GM18505 (cell line): ENCODE measurements around the gene VPS35L.
"Not testable (repeated sequence)": the region's sequence is repeated elsewhere in the genome, so short reads cannot be mapped to it uniquely, and the experiment has no call there.

Experiments
- ATAC-seq: cut with Tn5 transposase; IDR thresholded peaks from one replicate; pipeline ENCODE4 v1.9.1; 2021; ENCODE audit not compliant: unreplicated experiment
- POLR2A ChIP-seq: IDR thresholded peaks from 4 replicates; pipeline ENCODE4 v1.6.1; 2011; ENCODE audit warnings: borderline replicate concordance; ENCODE audit not compliant: insufficient read depth, insufficient read length; ENCODE audit errors: extremely low read depth

The VPS35L gene

GRCh38 chr16:19705843-19706242, 150.3 kb downstream of the VPS35L start:
- no peak for TF ChIP-seq POLR2A

GRCh38 chr16:19706846-19707245, 151.3 kb downstream of the VPS35L start:
- no peak for TF ChIP-seq POLR2A
- no peak for ATAC-seq

More at GRCh38 chr16:19705843-19706242, 150.3 kb downstream of the VPS35L start:
- no peak for ATAC-seq

GRCh38 chr16:19707569-19708295, 152.2 kb downstream of the VPS35L start:
- no peak for ATAC-seq
- no peak for TF ChIP-seq POLR2A

- no peak for TF ChIP-seq POLR2A
- no peak for ATAC-seq
These were observed 153.0 kb downstream of the VPS35L start for GRCh38 chr16:19708296-19709205.

GRCh38 chr16:19709381-19710136, 154.1 kb downstream of the VPS35L start:
- no peak for TF ChIP-seq POLR2A
- no peak for ATAC-seq

- ATAC-seq: no peak
These were observed 154.8 kb downstream of the VPS35L start for GRCh38 chr16:19710191-19710908.

GRCh38 chr16:19710991-19711545, 155.6 kb downstream of the VPS35L start:
- no peak for TF ChIP-seq POLR2A
- no peak for ATAC-seq

More at GRCh38 chr16:19710191-19710908, 154.8 kb downstream of the VPS35L start:
- no peak for TF ChIP-seq POLR2A

GRCh38 chr16:19711643-19712042, 156.1 kb downstream of the VPS35L start:
- ATAC-seq: no peak
- TF ChIP-seq POLR2A: no peak

- no peak for ATAC-seq
- no peak for TF ChIP-seq POLR2A
These were observed 157.0 kb downstream of the VPS35L start for GRCh38 chr16:19712418-19713058.

GRCh38 chr16:19713697-19714096, 158.2 kb downstream of the VPS35L start:
- TF ChIP-seq POLR2A: no peak
- no peak for ATAC-seq

GRCh38 chr16:19715566-19715965, 160.1 kb downstream of the VPS35L start:
- ATAC-seq: no peak
- no peak for TF ChIP-seq POLR2A

GRCh38 chr16:19716183-19716582, 160.7 kb downstream of the VPS35L start:
- ATAC-seq: no peak
- TF ChIP-seq POLR2A: no peak

- ATAC-seq: not testable (repeated sequence)
These were observed 161.2 kb downstream of the VPS35L start for GRCh38 chr16:19716728-19717127.
